ENCODE results near the gene RGS2.

The RGS2 gene

GRCh38 chr1:192797891-192798290, 10.9 kb upstream of the RGS2 start:
- Histone ChIP-seq H3K4me2 (ENCODE audit: low read length) (no peak overlapping the region), H3K9ac (ENCODE audit: low read length) (no peak overlapping the region), H3K27ac (ENCODE audit: low read depth, low read length) (no peak overlapping the region), H3K18ac (ENCODE audit: low read length) (no peak overlapping the region), H3K4me1 (ENCODE audit: control insufficient read depth, low read depth, low read length) (peaks cover 8% of the 10 kb centered on the region), H4K5ac (ENCODE audit: low read length) (no peak overlapping the region), H3K36me3 (ENCODE audit: control insufficient read depth, insufficient read depth, low read length) (no peaks in the 10 kb centered on the region), H3K79me2 (ENCODE audit: control insufficient read depth, insufficient read depth, low read length) (no peaks in the 10 kb centered on the region), H2BK15ac (replicated peaks; ENCODE audit: low read depth) (no peak overlapping the region), H2BK120ac (ENCODE audit: low read depth, low read length) (no peak overlapping the region), H2BK5ac (ENCODE audit: low read length) (no peak overlapping the region), H2AK5ac (ENCODE audit: low read length) (no peak overlapping the region), H3K4ac (ENCODE audit: low read depth, low read length) (no peak overlapping the region), H3K79me1 (ENCODE audit: low read length) (no peaks in the 10 kb centered on the region), H3K56ac (ENCODE audit: low read length) (no peak overlapping the region), H3K4me3 (ENCODE audit: low read length) (no peak overlapping the region), H3K23ac (ENCODE audit: low read length) (no peak overlapping the region), H3K27me3 (ENCODE audit: insufficient read depth, low read length, poor library complexity) (no peaks in the 10 kb centered on the region), H4K8ac (ENCODE audit: low read depth, low read length) (no peak overlapping the region)
- no CpG with 5 or more reads among the region's 7 CpGs for WGBS (ENCODE audit: extremely low coverage, insufficient coverage, low lambda C conversion rate)
- no peak for DNase-seq

- no peak overlapping the region for H3K9ac ChIP-seq (ENCODE audit: low read length)
- H3K79me1 ChIP-seq (ENCODE audit: low read length), result no peaks in the 10 kb centered on the region
- no peak overlapping the region for H2AK5ac ChIP-seq (ENCODE audit: low read length)
- no peak overlapping the region for H2BK15ac ChIP-seq (replicated peaks; ENCODE audit: low read depth)
- H2BK5ac ChIP-seq (ENCODE audit: low read length), result no peak overlapping the region
- H3K18ac ChIP-seq (ENCODE audit: low read length), result no peak overlapping the region
- H3K27me3 ChIP-seq (ENCODE audit: insufficient read depth, low read length, poor library complexity), result no peaks in the 10 kb centered on the region
- H4K5ac ChIP-seq (ENCODE audit: low read length), result no peak overlapping the region
- peaks cover 1% of the 10 kb centered on the region for H3K4me1 ChIP-seq (ENCODE audit: control insufficient read depth, low read depth, low read length)
- H3K23ac ChIP-seq (ENCODE audit: low read length), result no peak overlapping the region
- no peak overlapping the region for H3K4me3 ChIP-seq (ENCODE audit: low read length)
- no peak overlapping the region for H4K8ac ChIP-seq (ENCODE audit: low read depth, low read length)
- H2BK120ac ChIP-seq (ENCODE audit: low read depth, low read length), result no peak overlapping the region
- no peak overlapping the region for H3K4ac ChIP-seq (ENCODE audit: low read depth, low read length)
- H3K4me2 ChIP-seq (ENCODE audit: low read length), result no peak overlapping the region
- H3K36me3 ChIP-seq (ENCODE audit: control insufficient read depth, insufficient read depth, low read length), result no peaks in the 10 kb centered on the region
- no CpG with 5 or more reads among the region's 2 CpGs for WGBS (ENCODE audit: extremely low coverage, insufficient coverage, low lambda C conversion rate)
- no peak overlapping the region for H3K27ac ChIP-seq (ENCODE audit: low read depth, low read length)
- no peaks in the 10 kb centered on the region for H3K79me2 ChIP-seq (ENCODE audit: control insufficient read depth, insufficient read depth, low read length)
- no peak for DNase-seq
- H3K56ac ChIP-seq (ENCODE audit: low read length), result no peak overlapping the region
Measured at GRCh38 chr1:192801451-192801850, 7.4 kb upstream of the RGS2 start.

- Histone ChIP-seq H3K27ac (ENCODE audit: low read depth, low read length) (no peak overlapping the region), H3K9ac (ENCODE audit: low read length) (no peak overlapping the region), H2BK5ac (ENCODE audit: low read length) (no peak overlapping the region), H3K36me3 (ENCODE audit: control insufficient read depth, insufficient read depth, low read length) (no peaks in the 10 kb centered on the region), H3K18ac (ENCODE audit: low read length) (no peak overlapping the region), H3K27me3 (ENCODE audit: insufficient read depth, low read length, poor library complexity) (no peaks in the 10 kb centered on the region), H3K23ac (ENCODE audit: low read length) (no peak overlapping the region), H3K4me3 (ENCODE audit: low read length) (no peak overlapping the region), H4K8ac (ENCODE audit: low read depth, low read length) (no peak overlapping the region), H2AK5ac (ENCODE audit: low read length) (no peak overlapping the region), H3K79me1 (ENCODE audit: low read length) (no peaks in the 10 kb centered on the region), H3K4me1 (ENCODE audit: control insufficient read depth, low read depth, low read length) (no peaks in the 10 kb centered on the region), H2BK15ac (replicated peaks; ENCODE audit: low read depth) (no peak overlapping the region), H3K79me2 (ENCODE audit: control insufficient read depth, insufficient read depth, low read length) (no peaks in the 10 kb centered on the region), H4K5ac (ENCODE audit: low read length) (no peak overlapping the region), H3K4ac (ENCODE audit: low read depth, low read length) (no peak overlapping the region), H3K4me2 (ENCODE audit: low read length) (no peak overlapping the region), H2BK120ac (ENCODE audit: low read depth, low read length) (no peak overlapping the region), H3K56ac (ENCODE audit: low read length) (no peak overlapping the region)
- DNase-seq, result no peak
Measured at GRCh38 chr1:192802406-192802805, 6.4 kb upstream of the RGS2 start.

- no peak overlapping the region for H4K5ac ChIP-seq (ENCODE audit: low read length)
- no peak for DNase-seq
- H3K4ac ChIP-seq (ENCODE audit: low read depth, low read length), result no peak overlapping the region
Measured at GRCh38 chr1:192803501-192803900, 5.3 kb upstream of the RGS2 start.

GRCh38 chr1:192805832-192806323, 3.0 kb upstream of the RGS2 start:
- DNase-seq, result peak; percentile 78
- no peak overlapping the region for H4K8ac ChIP-seq (ENCODE audit: low read depth, low read length)
- H3K36me3 ChIP-seq (ENCODE audit: control insufficient read depth, insufficient read depth, low read length), result no peaks in the 10 kb centered on the region
- no peak overlapping the region for H3K4ac ChIP-seq (ENCODE audit: low read depth, low read length)
- no peak overlapping the region for H3K18ac ChIP-seq (ENCODE audit: low read length)
- H2BK5ac ChIP-seq (ENCODE audit: low read length), result no peak overlapping the region
- H3K9ac ChIP-seq (ENCODE audit: low read length), result no peak overlapping the region
- no peak overlapping the region for H3K4me3 ChIP-seq (ENCODE audit: low read length)
- no peak overlapping the region for H3K4me2 ChIP-seq (ENCODE audit: low read length)
- H3K79me2 ChIP-seq (ENCODE audit: control insufficient read depth, insufficient read depth, low read length), result peaks cover 2% of the 10 kb centered on the region
- no peaks in the 10 kb centered on the region for H3K4me1 ChIP-seq (ENCODE audit: control insufficient read depth, low read depth, low read length)
- no peaks in the 10 kb centered on the region for H3K27me3 ChIP-seq (ENCODE audit: insufficient read depth, low read length, poor library complexity)
- H3K56ac ChIP-seq (ENCODE audit: low read length), result no peak overlapping the region
- no peak overlapping the region for H2BK15ac ChIP-seq (replicated peaks; ENCODE audit: low read depth)
- WGBS (ENCODE audit: extremely low coverage, insufficient coverage, low lambda C conversion rate), result no CpG with 5 or more reads among the region's 2 CpGs
- no peak overlapping the region for H4K5ac ChIP-seq (ENCODE audit: low read length)
- H2AK5ac ChIP-seq (ENCODE audit: low read length), result no peak overlapping the region
- H2BK120ac ChIP-seq (ENCODE audit: low read depth, low read length), result no peak overlapping the region
- H3K27ac ChIP-seq (ENCODE audit: low read depth, low read length), result no peak overlapping the region
- no peak overlapping the region for H3K23ac ChIP-seq (ENCODE audit: low read length)
- no peaks in the 10 kb centered on the region for H3K79me1 ChIP-seq (ENCODE audit: low read length)

More at GRCh38 chr1:192803501-192803900, 5.3 kb upstream of the RGS2 start:
- Histone ChIP-seq H3K4me1 (ENCODE audit: control insufficient read depth, low read depth, low read length) (no peaks in the 10 kb centered on the region), H3K4me2 (ENCODE audit: low read length) (no peak overlapping the region), H4K8ac (ENCODE audit: low read depth, low read length) (no peak overlapping the region), H2BK120ac (ENCODE audit: low read depth, low read length) (no peak overlapping the region), H3K9ac (ENCODE audit: low read length) (no peak overlapping the region), H3K27me3 (ENCODE audit: insufficient read depth, low read length, poor library complexity) (no peaks in the 10 kb centered on the region), H3K79me1 (ENCODE audit: low read length) (no peaks in the 10 kb centered on the region), H3K27ac (ENCODE audit: low read depth, low read length) (no peak overlapping the region), H3K18ac (ENCODE audit: low read length) (no peak overlapping the region), H2BK5ac (ENCODE audit: low read length) (no peak overlapping the region), H3K79me2 (ENCODE audit: control insufficient read depth, insufficient read depth, low read length) (no peaks in the 10 kb centered on the region), H2BK15ac (replicated peaks; ENCODE audit: low read depth) (no peak overlapping the region), H2AK5ac (ENCODE audit: low read length) (no peak overlapping the region), H3K56ac (ENCODE audit: low read length) (no peak overlapping the region), H3K23ac (ENCODE audit: low read length) (no peak overlapping the region), H3K36me3 (ENCODE audit: control insufficient read depth, insufficient read depth, low read length) (no peaks in the 10 kb centered on the region), H3K4me3 (ENCODE audit: low read length) (no peak overlapping the region)
